Measurements from ENCODE around the gene STRIP1. TPM values are rescaled to one million over a fixed set of nuclear protein-coding genes. Genes with fewer than 3 reads are reported as not detected.

STRIP1 gene
- total RNA-seq, 1 donor from 2014 or later, result 20.0 TPM

GRCh38 chr1:110065841-110066240, 31.4 kb downstream of the STRIP1 start:
- Histone ChIP-seq H3K9me3 (no peaks in the 10 kb centered on the region), H3K4me1 (peaks cover 0 to 4% of the 10 kb centered on the region in 2 donors), H3K27ac (no peak overlapping the region), H3K4me3 (no peak overlapping the region), H3K27me3 (peaks cover 29% of the 10 kb centered on the region), H3K36me3 (peaks cover 0 to 6% of the 10 kb centered on the region in 2 donors)
- TF ChIP-seq, protein P1, sequence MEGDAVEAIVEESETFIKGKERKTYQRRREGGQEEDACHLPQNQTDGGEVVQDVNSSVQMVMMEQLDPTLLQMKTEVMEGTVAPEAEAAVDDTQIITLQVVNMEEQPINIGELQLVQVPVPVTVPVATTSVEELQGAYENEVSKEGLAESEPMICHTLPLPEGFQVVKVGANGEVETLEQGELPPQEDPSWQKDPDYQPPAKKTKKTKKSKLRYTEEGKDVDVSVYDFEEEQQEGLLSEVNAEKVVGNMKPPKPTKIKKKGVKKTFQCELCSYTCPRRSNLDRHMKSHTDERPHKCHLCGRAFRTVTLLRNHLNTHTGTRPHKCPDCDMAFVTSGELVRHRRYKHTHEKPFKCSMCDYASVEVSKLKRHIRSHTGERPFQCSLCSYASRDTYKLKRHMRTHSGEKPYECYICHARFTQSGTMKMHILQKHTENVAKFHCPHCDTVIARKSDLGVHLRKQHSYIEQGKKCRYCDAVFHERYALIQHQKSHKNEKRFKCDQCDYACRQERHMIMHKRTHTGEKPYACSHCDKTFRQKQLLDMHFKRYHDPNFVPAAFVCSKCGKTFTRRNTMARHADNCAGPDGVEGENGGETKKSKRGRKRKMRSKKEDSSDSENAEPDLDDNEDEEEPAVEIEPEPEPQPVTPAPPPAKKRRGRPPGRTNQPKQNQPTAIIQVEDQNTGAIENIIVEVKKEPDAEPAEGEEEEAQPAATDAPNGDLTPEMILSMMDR (IDR thresholded peaks at IDR 0.05), result no peak
- intact Hi-C loops (cut with DNase I), result no loop called here
- DNase-seq (ENCODE audit: low spot score in 2 of 2), result no peak

DNA sequence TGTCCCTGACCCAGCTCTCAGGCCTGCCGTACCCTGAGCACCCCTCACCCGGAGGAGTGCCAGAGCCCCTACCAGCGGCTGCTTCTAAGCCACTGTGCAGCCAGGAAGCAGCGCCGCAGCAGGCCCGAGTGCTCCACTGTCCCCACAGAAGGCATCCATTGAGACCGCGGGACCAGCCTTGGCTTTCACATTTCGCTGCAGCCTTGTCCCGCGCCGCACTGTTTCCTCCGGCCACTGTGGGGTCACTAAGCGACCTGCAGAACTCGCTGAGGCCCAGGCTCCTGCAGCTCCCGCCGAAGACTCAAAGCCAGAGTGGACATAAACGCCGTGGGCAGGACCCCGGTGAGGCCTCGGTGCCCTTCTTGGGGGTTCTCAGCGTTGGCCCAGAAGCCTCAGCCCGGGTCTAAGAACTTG, 33.1 kb downstream of the STRIP1 start:
- H3K27me3 ChIP-seq, result peaks cover 31% of the 10 kb centered on the region
- H3K9me3 ChIP-seq, result no peaks in the 10 kb centered on the region
- H3K4me1 ChIP-seq, result peaks cover 0 to 4% of the 10 kb centered on the region in 2 donors
- intact Hi-C loops (cut with DNase I), result no loop called here
- TF ChIP-seq, protein P1 (IDR thresholded peaks at IDR 0.05), result no peak
- no peaks in the 10 kb centered on the region for H3K36me3 ChIP-seq
- H3K27ac ChIP-seq, result no peak overlapping the region
- no peak overlapping the region for H3K4me3 ChIP-seq
- no peak for DNase-seq (ENCODE audit: low spot score in 2 of 2)

- Histone ChIP-seq H3K4me1 (peaks cover 0 to 4% of the 10 kb centered on the region in 2 donors), H3K4me3 (peak overlapping the region in 1 of 2 donors; percentile 29), H3K27me3 (peaks cover 31% of the 10 kb centered on the region), H3K9me3 (no peaks in the 10 kb centered on the region), H3K27ac (no peak overlapping the region), H3K36me3 (no peaks in the 10 kb centered on the region)
- TF ChIP-seq, protein P1 (IDR thresholded peaks at IDR 0.05), result no peak
- no peak for DNase-seq (ENCODE audit: low spot score in 2 of 2)
- intact Hi-C loops (cut with DNase I), result no loop called here
Observed at GRCh38 chr1:110067893-110068645, 33.6 kb downstream of the STRIP1 start.

DNA sequence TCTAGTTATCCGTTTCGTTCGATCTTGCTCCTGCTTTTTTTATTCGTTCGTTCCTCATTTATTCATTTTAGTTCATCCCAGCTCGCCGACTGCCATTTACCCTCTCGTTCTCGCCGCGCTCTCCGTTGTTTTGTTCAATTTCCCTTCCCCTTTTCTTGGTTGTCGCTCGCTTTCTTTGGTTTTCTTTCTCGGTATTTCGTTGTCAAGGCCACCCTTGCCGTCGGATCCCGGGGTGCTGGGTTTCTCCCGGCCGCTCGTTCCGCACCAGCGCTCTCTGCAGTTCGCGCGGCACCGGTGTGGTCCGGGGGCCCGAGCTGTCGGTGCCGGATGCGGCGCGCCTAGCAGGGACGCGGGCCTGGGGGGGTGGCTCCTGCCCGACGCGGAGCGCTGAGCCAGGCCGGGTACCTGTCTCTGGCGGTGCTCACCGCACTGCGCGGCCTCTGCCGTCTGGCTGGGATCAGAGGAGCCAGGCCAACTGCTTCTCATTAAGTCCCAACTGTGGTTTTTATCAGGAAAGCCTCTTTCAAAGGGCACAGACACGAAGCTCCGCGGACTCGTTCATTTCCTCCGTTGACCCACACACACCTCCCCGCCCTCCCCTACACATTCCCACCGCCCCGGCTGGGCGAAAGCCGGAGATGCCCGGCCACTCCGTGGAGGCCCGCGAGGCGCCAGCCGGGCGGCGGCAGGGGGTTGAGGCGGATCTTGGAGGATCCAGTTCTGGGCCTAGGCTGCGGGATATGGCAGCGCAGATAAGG, 34.4 kb downstream of the STRIP1 start:
- H3K27me3 ChIP-seq, result peaks cover 31% of the 10 kb centered on the region
- peaks cover 0 to 4% of the 10 kb centered on the region in 2 donors for H3K4me1 ChIP-seq
- intact Hi-C loops (cut with DNase I), result no loop called here
- H3K9me3 ChIP-seq, result no peaks in the 10 kb centered on the region
- no peak overlapping the region for H3K27ac ChIP-seq
- TF ChIP-seq, protein P1 (IDR thresholded peaks at IDR 0.05), result no peak
- H3K36me3 ChIP-seq, result no peaks in the 10 kb centered on the region
- peak overlapping the region in 1 of 2 donors; percentile 29 for H3K4me3 ChIP-seq
- no peak for DNase-seq (ENCODE audit: low spot score in 2 of 2)

- Histone ChIP-seq H3K27ac (no peak overlapping the region), H3K27me3 (peaks cover 31% of the 10 kb centered on the region), H3K36me3 (no peaks in the 10 kb centered on the region), H3K9me3 (no peaks in the 10 kb centered on the region), H3K4me3 (peak overlapping the region in 1 of 2 donors; percentile 47), H3K4me1 (peaks cover 0 to 4% of the 10 kb centered on the region in 2 donors)
- TF ChIP-seq, protein P1 (IDR thresholded peaks at IDR 0.05), result no peak
- no peak for DNase-seq (ENCODE audit: low spot score in 2 of 2)
- intact Hi-C loops (cut with DNase I), result no loop called here
Observed at GRCh38 chr1:110069404-110070281, 35.2 kb downstream of the STRIP1 start.

Data from ascending aorta (tissue), 2 donors.